M059J (cell line): ENCODE data around the gene NPAS3. TPM values are rescaled to one million over a fixed set of nuclear protein-coding genes. Genes with fewer than 3 reads are reported as not detected.

Source experiments
- DNase-seq: peaks from one replicate; pipeline ENCODE4 v3.0.0-alpha.2; 2012; ENCODE audit warnings: low read depth
- total RNA-seq: library from RNA; depleted of rRNA; stranded (reverse); fragments of >200 nt; shearing (Covaris generic); gene quantifications from 2 replicates; pipeline ENCODE4 v1.2.3, GENCODE V29; 2014

Gene NPAS3
- total RNA-seq, 1 experiment from 2014 or later: 2.7 TPM

- no peak for DNase-seq
These were observed 849.5 kb downstream of the NPAS3 start for GRCh38 chr14:33788161-33788560.

- DNase-seq: no peak
These were observed 852.3 kb downstream of the NPAS3 start for GRCh38 chr14:33790996-33791395.

GRCh38 chr14:33792009-33792719 is 853.5 kb downstream of the NPAS3 start:
- no peak for DNase-seq

GRCh38 chr14:33792720-33793368 is 854.2 kb downstream of the NPAS3 start:
- DNase-seq: peak; percentile 77

GRCh38 chr14:33793398-33794110 is 854.9 kb downstream of the NPAS3 start:
- DNase-seq: no peak

GRCh38 chr14:33794791-33795305 is 856.2 kb downstream of the NPAS3 start:
- DNase-seq: peak; percentile 59

GRCh38 chr14:33796356-33796755 is 857.7 kb downstream of the NPAS3 start:
- DNase-seq: peak; percentile 25

- no peak for DNase-seq
These were observed 861.3 kb downstream of the NPAS3 start for GRCh38 chr14:33799705-33800570.

- no peak for DNase-seq
These were observed 862.1 kb downstream of the NPAS3 start for GRCh38 chr14:33800735-33801163.

GRCh38 chr14:33802737-33803136 is 864.1 kb downstream of the NPAS3 start:
- DNase-seq: no peak

- DNase-seq: no peak
These were observed 866.9 kb downstream of the NPAS3 start for GRCh38 chr14:33805593-33805992.

GRCh38 chr14:33806905-33807304 is 868.2 kb downstream of the NPAS3 start:
- no peak for DNase-seq

GRCh38 chr14:33808187-33808586 is 869.5 kb downstream of the NPAS3 start:
- DNase-seq: no peak

GRCh38 chr14:33809396-33809981 is 870.8 kb downstream of the NPAS3 start:
- no peak for DNase-seq

- DNase-seq: no peak
These were observed 871.6 kb downstream of the NPAS3 start for GRCh38 chr14:33810308-33810707.

GRCh38 chr14:33811721-33812120 is 873.0 kb downstream of the NPAS3 start:
- no peak for DNase-seq

- no peak for DNase-seq
These were observed 873.5 kb downstream of the NPAS3 start for GRCh38 chr14:33812181-33812580.

GRCh38 chr14:33812601-33813000 is 873.9 kb downstream of the NPAS3 start:
- no peak for DNase-seq

- no peak for DNase-seq
These were observed 875.3 kb downstream of the NPAS3 start for GRCh38 chr14:33814010-33814409.

GRCh38 chr14:33833706-33834465 is 895.2 kb downstream of the NPAS3 start:
- DNase-seq: no peak
